ENCODE data around the gene ERMN. TPM values are rescaled to one million over a fixed set of nuclear protein-coding genes. Genes with fewer than 3 reads are reported as not detected.

Gene ERMN
- total RNA-seq, 1 experiment from 2014 or later: not detected

DNA sequence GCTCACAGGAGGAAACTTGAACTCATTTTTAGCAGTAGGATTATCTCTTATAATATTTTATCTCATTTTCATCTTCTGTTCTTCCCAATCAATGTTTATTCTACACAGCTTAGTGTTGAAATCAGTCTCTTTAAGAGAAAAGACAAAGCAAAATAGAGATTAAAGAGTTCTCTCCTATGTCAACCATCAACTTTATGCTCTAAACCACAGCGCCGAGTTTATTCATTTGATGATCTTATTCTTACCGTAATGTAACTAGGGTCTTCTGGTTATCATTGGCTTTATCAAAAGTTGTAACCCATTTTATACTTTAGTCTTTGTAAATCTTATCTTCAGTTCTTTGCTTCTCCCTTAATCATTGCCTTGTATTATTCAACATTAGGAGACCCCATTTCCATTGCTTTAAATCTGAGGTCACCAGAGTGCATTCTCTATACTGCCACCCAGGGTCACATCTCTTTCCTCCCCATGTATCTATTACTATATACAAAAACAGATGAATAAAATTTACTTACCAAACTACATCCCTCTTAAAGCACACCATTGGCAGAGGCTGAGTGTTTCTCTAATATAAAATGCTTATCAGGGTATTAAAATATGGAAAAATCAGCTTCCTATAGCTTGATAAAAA lies 22.8 kb upstream of the ERMN start:
- Histone ChIP-seq H3K27ac (ENCODE audit: low read length) (no peak overlapping the region), H3K36me3 (ENCODE audit: control insufficient read depth, insufficient read depth, low read length) (no peaks in the 10 kb centered on the region), H3K9me3 (ENCODE audit: control insufficient read depth, insufficient read depth, low read depth, low read length) (no peaks in the 10 kb centered on the region), H3K4me3 (ENCODE audit: low read depth in 2 of 2, low read length in 2 of 2) (no peak overlapping the region), H3K27me3 (ENCODE audit: control insufficient read depth, insufficient read depth, low read length) (no peaks in the 10 kb centered on the region), H3K4me1 (ENCODE audit: control insufficient read depth, insufficient read depth, low read length) (no peaks in the 10 kb centered on the region)
- in situ Hi-C loops (cut with HindIII; ENCODE audit: low pct_unique_long_range_greater_than_20kb, low sequenced_read_pairs) (no loop called here), intact Hi-C loops (cut with micrococcal nuclease; ENCODE audit: unreplicated experiment) (no loop called here)
- no peak for ATAC-seq
- TF ChIP-seq SIN3A (IDR thresholded peaks at IDR 0.05; ENCODE audit: borderline replicate concordance, insufficient read depth, low read depth, low read length) (no peak), POLR2AphosphoS5 (IDR thresholded peaks at IDR 0.05; ENCODE audit: low read depth, low read length) (no peak), TCF7L2 (IDR thresholded peaks at IDR 0.05; ENCODE audit: low read depth, low read length) (no peak)
- TF ChIP-seq, protein P1, sequence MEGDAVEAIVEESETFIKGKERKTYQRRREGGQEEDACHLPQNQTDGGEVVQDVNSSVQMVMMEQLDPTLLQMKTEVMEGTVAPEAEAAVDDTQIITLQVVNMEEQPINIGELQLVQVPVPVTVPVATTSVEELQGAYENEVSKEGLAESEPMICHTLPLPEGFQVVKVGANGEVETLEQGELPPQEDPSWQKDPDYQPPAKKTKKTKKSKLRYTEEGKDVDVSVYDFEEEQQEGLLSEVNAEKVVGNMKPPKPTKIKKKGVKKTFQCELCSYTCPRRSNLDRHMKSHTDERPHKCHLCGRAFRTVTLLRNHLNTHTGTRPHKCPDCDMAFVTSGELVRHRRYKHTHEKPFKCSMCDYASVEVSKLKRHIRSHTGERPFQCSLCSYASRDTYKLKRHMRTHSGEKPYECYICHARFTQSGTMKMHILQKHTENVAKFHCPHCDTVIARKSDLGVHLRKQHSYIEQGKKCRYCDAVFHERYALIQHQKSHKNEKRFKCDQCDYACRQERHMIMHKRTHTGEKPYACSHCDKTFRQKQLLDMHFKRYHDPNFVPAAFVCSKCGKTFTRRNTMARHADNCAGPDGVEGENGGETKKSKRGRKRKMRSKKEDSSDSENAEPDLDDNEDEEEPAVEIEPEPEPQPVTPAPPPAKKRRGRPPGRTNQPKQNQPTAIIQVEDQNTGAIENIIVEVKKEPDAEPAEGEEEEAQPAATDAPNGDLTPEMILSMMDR (IDR thresholded peaks at IDR 0.05): no peak
- TF ChIP-seq, protein P2, sequence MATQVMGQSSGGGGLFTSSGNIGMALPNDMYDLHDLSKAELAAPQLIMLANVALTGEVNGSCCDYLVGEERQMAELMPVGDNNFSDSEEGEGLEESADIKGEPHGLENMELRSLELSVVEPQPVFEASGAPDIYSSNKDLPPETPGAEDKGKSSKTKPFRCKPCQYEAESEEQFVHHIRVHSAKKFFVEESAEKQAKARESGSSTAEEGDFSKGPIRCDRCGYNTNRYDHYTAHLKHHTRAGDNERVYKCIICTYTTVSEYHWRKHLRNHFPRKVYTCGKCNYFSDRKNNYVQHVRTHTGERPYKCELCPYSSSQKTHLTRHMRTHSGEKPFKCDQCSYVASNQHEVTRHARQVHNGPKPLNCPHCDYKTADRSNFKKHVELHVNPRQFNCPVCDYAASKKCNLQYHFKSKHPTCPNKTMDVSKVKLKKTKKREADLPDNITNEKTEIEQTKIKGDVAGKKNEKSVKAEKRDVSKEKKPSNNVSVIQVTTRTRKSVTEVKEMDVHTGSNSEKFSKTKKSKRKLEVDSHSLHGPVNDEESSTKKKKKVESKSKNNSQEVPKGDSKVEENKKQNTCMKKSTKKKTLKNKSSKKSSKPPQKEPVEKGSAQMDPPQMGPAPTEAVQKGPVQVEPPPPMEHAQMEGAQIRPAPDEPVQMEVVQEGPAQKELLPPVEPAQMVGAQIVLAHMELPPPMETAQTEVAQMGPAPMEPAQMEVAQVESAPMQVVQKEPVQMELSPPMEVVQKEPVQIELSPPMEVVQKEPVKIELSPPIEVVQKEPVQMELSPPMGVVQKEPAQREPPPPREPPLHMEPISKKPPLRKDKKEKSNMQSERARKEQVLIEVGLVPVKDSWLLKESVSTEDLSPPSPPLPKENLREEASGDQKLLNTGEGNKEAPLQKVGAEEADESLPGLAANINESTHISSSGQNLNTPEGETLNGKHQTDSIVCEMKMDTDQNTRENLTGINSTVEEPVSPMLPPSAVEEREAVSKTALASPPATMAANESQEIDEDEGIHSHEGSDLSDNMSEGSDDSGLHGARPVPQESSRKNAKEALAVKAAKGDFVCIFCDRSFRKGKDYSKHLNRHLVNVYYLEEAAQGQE (IDR thresholded peaks at IDR 0.05; ENCODE audit: insufficient read depth in 1 of 2, low read depth in 2 of 2, low read length in 1 of 2): no peak
- no TSS peak for BruUV-seq (replicated peaks)
- DNase-seq (ENCODE audit: low read depth, low spot score): no peak
- CTCF ChIA-PET: no interaction called here
- POLR2A ChIA-PET: no interaction called here

DNA sequence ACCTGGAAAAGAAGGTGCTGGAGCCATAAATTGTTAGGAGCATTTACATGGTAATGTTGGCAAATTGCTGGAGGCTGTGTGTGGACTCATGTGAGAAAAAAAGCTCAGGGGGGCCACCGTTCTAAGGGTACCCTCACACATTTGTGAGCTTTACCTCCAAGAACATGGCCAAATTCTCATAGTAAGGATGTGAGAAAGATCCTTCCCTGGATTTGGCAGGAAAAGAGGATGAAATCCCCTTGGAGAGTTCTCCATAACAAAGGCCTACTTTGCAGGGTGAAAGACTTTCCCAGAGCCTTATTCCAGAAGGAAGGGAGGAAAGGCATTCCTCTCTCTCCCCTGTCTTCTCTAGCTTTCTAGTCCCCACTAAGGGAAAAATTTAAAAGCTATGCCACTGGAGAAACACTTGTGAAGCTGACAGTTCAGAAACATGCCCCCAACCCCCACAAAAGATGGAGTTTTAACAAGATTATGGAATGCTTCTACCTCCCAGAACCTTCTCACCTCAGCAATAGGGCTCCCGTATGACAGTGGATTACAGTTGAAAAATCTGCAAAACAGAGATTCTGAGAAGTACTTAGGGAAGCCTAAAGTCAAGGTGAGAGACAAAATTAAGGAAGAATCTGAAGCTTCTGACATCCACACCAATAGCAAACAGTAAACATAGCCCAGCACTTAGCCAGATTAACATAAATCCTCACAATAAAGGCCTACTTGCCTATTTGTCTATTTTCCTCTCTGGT lies 20.2 kb upstream of the ERMN start:
- BruUV-seq (replicated peaks): no TSS peak
- H3K4me1 ChIP-seq (ENCODE audit: control insufficient read depth, insufficient read depth, low read length): no peaks in the 10 kb centered on the region

More for the DNA sequence above, 20.2 kb upstream of the ERMN start:
- H3K27me3 ChIP-seq (ENCODE audit: control insufficient read depth, insufficient read depth, low read length): no peaks in the 10 kb centered on the region
- in situ Hi-C loops (cut with HindIII; ENCODE audit: low pct_unique_long_range_greater_than_20kb, low sequenced_read_pairs): no loop called here
- CTCF ChIA-PET: no interaction called here
- no peaks in the 10 kb centered on the region for H3K36me3 ChIP-seq (ENCODE audit: control insufficient read depth, insufficient read depth, low read length)
- no peak overlapping the region for H3K4me3 ChIP-seq (ENCODE audit: low read depth in 2 of 2, low read length in 2 of 2)
- POLR2A ChIA-PET: no interaction called here
- DNase-seq (ENCODE audit: low read depth, low spot score) (no peak), ATAC-seq (no peak)
- no peak overlapping the region for H3K27ac ChIP-seq (ENCODE audit: low read length)
- intact Hi-C loops (cut with micrococcal nuclease; ENCODE audit: unreplicated experiment): no loop called here
- TF ChIP-seq, protein P2 (IDR thresholded peaks at IDR 0.05; ENCODE audit: insufficient read depth in 1 of 2, low read depth in 2 of 2, low read length in 1 of 2): no peak
- TF ChIP-seq, protein P1 (IDR thresholded peaks at IDR 0.05): no peak
- no peak for TF ChIP-seq TCF7L2 (IDR thresholded peaks at IDR 0.05; ENCODE audit: low read depth, low read length)
- TF ChIP-seq SIN3A (IDR thresholded peaks at IDR 0.05; ENCODE audit: borderline replicate concordance, insufficient read depth, low read depth, low read length): no peak
- no peak for TF ChIP-seq POLR2AphosphoS5 (IDR thresholded peaks at IDR 0.05; ENCODE audit: low read depth, low read length)
- H3K9me3 ChIP-seq (ENCODE audit: control insufficient read depth, insufficient read depth, low read depth, low read length): no peaks in the 10 kb centered on the region
